Epidermal melanocyte (primary cell): ENCODE measurements around the gene HOXA2.

Source experiments
- DNase-seq: peaks from one replicate; pipeline ENCODE4 v3.0.0; 2011; ENCODE audit warnings: low spot score; ENCODE audit not compliant: insufficient read length

HOXA2 gene

GRCh38 chr7:27141923-27142579 lies 39.6 kb upstream of the HOXA2 start:
- DNase-seq: no peak

GRCh38 chr7:27141137-27141922 lies 38.8 kb upstream of the HOXA2 start:
- no peak for DNase-seq

DNA sequence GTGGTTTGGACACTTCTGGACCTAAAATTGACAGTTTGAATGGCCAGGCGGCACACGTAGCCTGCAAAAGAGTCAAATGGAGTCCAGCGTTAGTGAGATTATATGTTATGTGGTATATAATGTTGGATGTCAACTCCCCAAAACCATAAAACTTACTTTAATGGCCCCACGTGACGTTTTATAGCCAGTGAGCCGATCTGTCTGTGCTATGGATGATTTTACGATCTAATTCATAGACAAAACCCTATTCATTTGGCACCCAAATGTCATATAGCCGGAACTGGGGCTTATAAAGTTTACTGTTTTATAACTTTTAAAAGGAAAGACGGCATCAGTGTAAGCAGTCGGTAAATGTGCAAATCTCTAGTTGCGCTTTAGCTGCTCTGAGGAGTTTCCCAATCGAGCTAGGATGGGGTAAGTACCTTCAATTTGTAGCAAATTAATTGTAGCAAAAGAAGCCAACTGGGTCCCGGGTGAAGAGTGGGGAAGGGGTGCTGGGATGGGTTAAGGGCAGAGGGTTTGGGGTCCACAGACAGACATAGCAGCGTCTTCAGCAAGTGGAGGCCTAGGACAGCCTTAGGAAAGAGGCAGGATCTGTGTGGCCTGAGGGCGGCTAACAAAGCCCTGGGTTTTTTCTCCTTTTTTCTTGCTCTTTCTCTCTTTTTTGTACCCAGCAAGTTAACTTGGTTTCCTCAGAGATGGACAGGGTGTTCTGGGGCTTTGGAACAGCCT lies 37.8 kb upstream of the HOXA2 start:
- DNase-seq: no peak

DNA sequence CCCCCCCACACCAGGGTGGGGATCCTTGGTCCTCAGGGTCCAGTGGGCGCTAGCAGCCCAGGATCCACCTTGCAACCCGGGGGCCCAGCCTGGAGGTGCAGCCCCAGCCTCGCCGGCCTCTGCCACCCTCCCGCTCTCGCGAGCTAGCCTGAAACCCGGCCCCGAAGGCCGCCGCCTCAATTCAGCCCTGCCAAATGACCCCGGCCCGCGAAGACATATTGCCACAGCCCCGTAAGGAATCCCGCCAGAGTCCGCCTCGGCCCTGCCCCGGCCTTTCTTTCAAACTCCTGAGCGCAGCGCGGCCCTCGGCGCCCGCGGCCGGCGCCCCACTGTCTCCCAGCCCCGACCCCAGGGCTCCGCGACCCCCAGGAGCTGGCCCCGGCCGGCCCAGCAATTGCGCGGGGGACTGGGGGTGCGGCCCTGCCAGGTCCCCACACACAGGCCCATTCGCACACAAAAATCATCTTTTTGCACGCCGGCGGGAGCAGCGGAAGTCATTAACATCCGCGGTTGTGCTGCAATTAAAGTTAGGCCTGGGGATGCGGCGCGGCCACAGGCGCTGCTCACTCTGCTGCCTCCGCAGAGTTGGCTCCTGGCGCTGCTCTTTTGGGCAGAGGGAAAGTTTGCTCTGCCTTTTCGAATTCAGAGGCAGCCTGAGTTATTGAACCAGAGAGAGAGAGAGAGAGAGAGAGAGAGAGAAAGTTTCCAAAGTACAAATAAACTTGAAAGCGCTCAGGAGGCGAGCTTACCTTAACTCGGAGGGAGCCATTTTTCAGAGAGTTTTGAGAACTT lies 37.0 kb upstream of the HOXA2 start:
- no peak for DNase-seq

GRCh38 chr7:27138985-27139333 lies 36.5 kb upstream of the HOXA2 start:
- no peak for DNase-seq

DNA sequence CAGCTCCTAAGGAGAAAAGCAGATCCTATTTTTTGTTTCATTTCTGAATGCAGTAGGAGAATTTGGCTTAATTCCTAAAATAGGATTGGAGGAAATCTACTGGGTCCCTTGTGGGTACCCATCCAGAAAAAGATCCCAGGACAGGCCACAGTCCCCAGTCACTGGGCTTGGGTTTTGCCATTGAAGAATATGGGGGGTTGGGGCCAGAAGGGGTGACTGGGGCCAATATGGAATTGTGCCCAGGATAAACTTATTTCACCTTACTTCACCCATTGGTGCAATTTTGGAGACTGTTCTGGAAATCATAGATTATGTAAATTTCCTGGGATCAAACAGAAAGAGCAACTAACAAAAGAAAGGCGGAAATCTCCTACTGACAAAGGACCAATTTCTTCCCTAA lies 36.0 kb upstream of the HOXA2 start:
- no peak for DNase-seq

GRCh38 chr7:27137640-27138315 lies 35.3 kb upstream of the HOXA2 start:
- no peak for DNase-seq

- DNase-seq: no peak
Observed at GRCh38 chr7:27134392-27134791, 31.9 kb upstream of the HOXA2 start.

DNA sequence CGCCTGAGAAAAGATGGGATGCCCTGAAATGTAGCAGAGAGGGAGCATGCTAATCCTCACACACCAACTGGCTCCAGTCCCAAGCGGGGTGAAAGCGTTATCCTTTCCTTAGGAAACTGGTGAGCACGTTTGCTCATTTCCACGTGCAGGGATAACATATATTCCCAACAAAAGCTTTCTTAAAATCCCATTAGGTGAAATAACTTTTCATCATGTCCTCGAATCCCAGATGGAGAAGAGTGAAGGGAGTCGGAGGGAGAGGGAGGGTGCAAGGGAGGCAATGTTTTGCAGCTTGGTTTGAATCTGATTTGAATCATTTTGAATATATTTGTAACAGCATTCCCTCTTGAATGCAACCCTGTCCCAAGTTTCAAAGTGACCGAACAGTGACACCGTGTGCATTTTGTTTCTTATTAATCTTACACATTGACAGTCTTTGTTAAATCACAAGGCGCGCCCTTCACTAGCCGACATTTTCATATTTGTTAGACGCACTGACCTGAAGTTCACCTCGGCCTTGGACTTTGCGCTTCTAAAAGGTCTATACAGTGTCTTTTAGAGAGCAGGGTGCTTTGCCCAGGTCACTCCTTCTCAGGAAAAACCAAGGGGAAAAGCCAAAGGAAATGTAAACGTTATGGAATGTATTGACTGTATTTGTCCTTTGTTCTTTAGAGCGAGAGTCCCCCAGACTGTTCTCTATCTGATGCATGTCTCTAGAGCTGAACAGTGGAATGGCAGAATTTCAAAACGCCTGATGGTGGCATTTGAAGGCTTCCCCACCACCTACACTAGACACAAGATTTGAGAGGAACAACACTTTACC lies 31.1 kb upstream of the HOXA2 start:
- no peak for DNase-seq

- no peak for DNase-seq
Observed at GRCh38 chr7:27132978-27133377, 30.5 kb upstream of the HOXA2 start.

GRCh38 chr7:27132214-27132613 lies 29.7 kb upstream of the HOXA2 start:
- DNase-seq: no peak

- no peak for DNase-seq
Observed at GRCh38 chr7:27131390-27131819, 28.9 kb upstream of the HOXA2 start.

DNA sequence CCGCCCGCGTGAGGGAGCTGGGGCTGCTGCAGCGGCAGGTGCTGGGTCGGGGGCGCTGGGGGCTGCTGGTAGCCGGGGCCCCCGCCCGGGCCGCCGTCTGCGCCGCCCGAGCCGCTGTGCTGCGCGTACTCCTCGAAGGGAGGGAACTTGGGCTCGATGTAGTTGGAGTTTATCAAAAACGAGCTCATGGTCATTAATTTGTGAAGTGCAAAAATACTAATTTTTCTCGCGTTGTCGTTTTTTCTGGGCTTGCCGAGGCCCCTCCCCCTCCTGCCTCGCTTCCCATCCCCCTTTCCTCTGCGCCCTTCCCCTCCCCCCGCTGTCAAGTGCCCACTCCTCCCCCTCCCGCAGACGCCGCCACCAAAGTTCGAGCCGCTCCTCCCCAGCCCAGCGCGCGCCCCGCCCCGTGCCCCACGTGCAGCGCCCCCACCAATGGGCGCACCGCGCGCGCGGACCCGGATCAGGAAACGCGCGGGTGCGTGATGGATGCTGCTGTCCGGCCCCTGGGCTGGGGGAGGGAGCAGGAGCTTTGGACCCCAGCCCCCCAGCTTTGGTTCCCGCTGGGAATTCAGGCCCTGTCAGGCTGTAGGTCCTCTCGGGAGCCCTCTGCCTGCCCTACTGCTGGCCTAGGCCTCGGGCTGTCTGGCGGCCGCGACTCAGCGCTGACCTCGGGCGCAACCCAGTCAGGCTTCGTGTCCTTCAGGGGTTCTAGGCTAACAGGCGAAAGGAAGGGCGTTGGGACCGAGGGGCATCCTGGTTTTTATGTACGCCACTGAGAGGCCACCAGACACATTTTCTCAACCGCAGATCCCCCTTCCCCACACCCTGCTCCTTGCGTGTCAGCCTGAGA lies 28.3 kb upstream of the HOXA2 start, which contains the start of gene HOXA4:
TSS of gene HOXA4 (minus strand) at position 218 of the 850 bp plus-strand sequence. CDS start at position 194, 24 bp downstream.
- peak; percentile 88 for DNase-seq

- DNase-seq: no peak
Observed at GRCh38 chr7:27129729-27130539, 27.5 kb upstream of the HOXA2 start.

- no peak for DNase-seq
Observed at GRCh38 chr7:27128776-27129728, 26.6 kb upstream of the HOXA2 start.

DNA sequence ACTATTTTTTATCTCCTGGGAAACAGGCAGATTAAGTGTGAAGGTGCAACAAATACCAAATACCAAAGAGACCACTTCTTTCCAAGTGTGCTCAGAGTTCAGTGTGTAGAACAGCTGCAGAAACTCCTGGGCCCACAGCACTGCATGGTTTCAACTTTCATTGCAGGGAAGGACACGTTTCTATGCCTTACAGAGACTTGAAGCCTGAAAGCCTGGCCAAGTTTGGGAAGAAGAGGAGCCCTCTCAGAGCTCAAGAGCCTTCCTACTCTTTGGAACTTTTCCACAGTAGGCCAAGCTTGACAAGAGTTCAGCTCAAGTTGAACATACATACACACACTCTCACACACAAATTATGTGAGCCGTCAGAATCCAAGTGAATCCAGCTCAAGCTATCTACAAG lies 25.6 kb upstream of the HOXA2 start:
- DNase-seq: no peak
